ENCODE data around the gene DNAAF8.

- TF ChIP-seq, protein P1, sequence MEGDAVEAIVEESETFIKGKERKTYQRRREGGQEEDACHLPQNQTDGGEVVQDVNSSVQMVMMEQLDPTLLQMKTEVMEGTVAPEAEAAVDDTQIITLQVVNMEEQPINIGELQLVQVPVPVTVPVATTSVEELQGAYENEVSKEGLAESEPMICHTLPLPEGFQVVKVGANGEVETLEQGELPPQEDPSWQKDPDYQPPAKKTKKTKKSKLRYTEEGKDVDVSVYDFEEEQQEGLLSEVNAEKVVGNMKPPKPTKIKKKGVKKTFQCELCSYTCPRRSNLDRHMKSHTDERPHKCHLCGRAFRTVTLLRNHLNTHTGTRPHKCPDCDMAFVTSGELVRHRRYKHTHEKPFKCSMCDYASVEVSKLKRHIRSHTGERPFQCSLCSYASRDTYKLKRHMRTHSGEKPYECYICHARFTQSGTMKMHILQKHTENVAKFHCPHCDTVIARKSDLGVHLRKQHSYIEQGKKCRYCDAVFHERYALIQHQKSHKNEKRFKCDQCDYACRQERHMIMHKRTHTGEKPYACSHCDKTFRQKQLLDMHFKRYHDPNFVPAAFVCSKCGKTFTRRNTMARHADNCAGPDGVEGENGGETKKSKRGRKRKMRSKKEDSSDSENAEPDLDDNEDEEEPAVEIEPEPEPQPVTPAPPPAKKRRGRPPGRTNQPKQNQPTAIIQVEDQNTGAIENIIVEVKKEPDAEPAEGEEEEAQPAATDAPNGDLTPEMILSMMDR (conservative IDR thresholded peaks at IDR 0.05), result no peak
- no peak for TF ChIP-seq EZH2 (IDR thresholded peaks at IDR 0.05; ENCODE audit: low read depth)
Measured at GRCh38 chr16:4780235-4780634, 45.9 kb downstream of the DNAAF8 start.

Data from PC-9 (cell line).